SK-N-MC (cell line): Measurements from ENCODE around the gene DGKI.

Experiments used
- EZH2 ChIP-seq: fragments of 200-600 bp; sonication (generic); IDR thresholded peaks from one replicate; pipeline ENCODE4 v1.6.1; 2017; ENCODE audit warnings: antibody characterized with exemption
- POLR2AphosphoS5 ChIP-seq: IDR thresholded peaks from 2 replicates; pipeline ENCODE4 v1.6.1; 2012; ENCODE audit warnings: mild to moderate bottlenecking, low read depth, low read length, borderline replicate concordance

DNA sequence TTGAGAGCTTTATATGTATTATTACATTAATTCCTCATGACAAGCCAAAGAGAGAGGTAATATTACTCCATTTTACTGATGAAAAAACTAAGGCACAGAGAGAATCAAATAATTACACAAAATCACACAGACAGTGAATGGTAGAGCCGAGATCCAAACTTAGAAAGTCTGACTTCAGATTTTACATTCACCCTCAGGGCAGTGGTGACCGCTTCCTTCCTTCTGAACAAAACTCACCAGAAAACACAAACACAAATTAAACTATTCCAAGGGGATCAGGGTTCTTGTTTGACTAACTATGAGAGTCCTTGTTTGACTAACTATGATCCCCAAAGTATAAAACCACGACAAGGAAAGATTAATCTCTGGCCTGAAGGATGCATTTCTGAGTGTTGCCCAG is 435.3 kb downstream of the DGKI start:
- TF ChIP-seq POLR2AphosphoS5 (no peak), EZH2 (no peak)
